Vagina (tissue), 2 donors: ENCODE results near the gene MACROD2.

Experiments
- CTCF ChIP-seq, 3 experiments: fragments of 450-650 bp in 2 of 3; fragments of 200-600 bp in 1 of 3; sonication (generic) in 1 of 3; IDR thresholded peaks; one replicate each; pipeline ENCODE4 v1.5.1; 2017 to 2019; ENCODE audit warnings: antibody characterized with exemption in 3 of 3, mild to moderate bottlenecking in 2 of 3, moderate library complexity in 2 of 3
- POLR2A ChIP-seq, 2 donors: fragments of 450-650 bp; IDR thresholded peaks; one replicate each; pipeline ENCODE4 v1.6.1; 2017; ENCODE audit warnings: antibody characterized with exemption in 2 of 2, mild to moderate bottlenecking in 2 of 2, moderate library complexity in 2 of 2
- POLR2AphosphoS5 ChIP-seq, 2 donors: sonication (generic); formaldehyde crosslinking; IDR thresholded peaks; one replicate each; pipeline ENCODE4 v1.9.0; 2017; ENCODE audit warnings: antibody characterized with exemption in 2 of 2, mild to moderate bottlenecking in 2 of 2, low read depth in 1 of 2; ENCODE audit not compliant: insufficient read depth in 1 of 2

GRCh38 chr20:14583413-14583812 lies 588.1 kb downstream of the MACROD2 start:
- TF ChIP-seq CTCF (IDR thresholded peaks at IDR 0.05) = no peak
- TF ChIP-seq POLR2A (IDR thresholded peaks at IDR 0.05) = no peak
- no peak for TF ChIP-seq POLR2AphosphoS5 (IDR thresholded peaks at IDR 0.05; ENCODE audit: insufficient read depth in 1 of 2, low read depth in 1 of 2)
